K562 (cell line): ENCODE measurements around the gene MYO3B. TPM values are rescaled to one million over a fixed set of nuclear protein-coding genes. Genes with fewer than 3 reads are reported as not detected.
A peak's percentile ranks its signal among the peaks of the same experiment; 100 is the strongest.

Experiments
- CBFA2T3 ChIP-seq: fragments of 450-650 bp; IDR thresholded peaks from 2 replicates; pipeline ENCODE4 v1.6.1; 2017
- ETV1 ChIP-seq: fragments of 450-650 bp; conservative IDR thresholded peaks from 2 replicates; pipeline ENCODE4 v1.6.1; 2016; ENCODE audit warnings: missing genetic modification characterization, control low read depth, low read depth, missing compliant biosample characterization
- GTF2A2 ChIP-seq: IDR thresholded peaks from 2 replicates; pipeline ENCODE4 v1.6.1; 2016; ENCODE audit warnings: mild to moderate bottlenecking, missing genetic modification characterization, missing compliant biosample characterization
- MAFF ChIP-seq: IDR thresholded peaks from 2 replicates; pipeline ENCODE4 v1.6.1; 2012; ENCODE audit warnings: low read length, improper control_type of control experiment
- MAFG ChIP-seq: fragments of 450-650 bp; conservative IDR thresholded peaks from 2 replicates; pipeline ENCODE4 v1.6.1; 2016; ENCODE audit warnings: missing genetic modification characterization, missing compliant biosample characterization
- MEF2D ChIP-seq: conservative IDR thresholded peaks from 2 replicates; pipeline ENCODE4 v1.6.1; 2016; ENCODE audit warnings: low read depth, missing genetic modification characterization, missing compliant biosample characterization
- SREBF2 ChIP-seq: sonication (generic); formaldehyde crosslinking; IDR thresholded peaks from 2 replicates; pipeline ENCODE4 v1.4.0; 2020; ENCODE audit warnings: mild to moderate bottlenecking, missing genetic modification reagents
- STAG1 ChIP-seq: sonication (generic); formaldehyde crosslinking; IDR thresholded peaks from 2 replicates; pipeline ENCODE4 v1.5.0; 2020; ENCODE audit warnings: missing genetic modification reagents, borderline replicate concordance
- TAF7 ChIP-seq: fragments of 450-650 bp; IDR thresholded peaks from 2 replicates; pipeline ENCODE4 v1.6.1; 2016; ENCODE audit warnings: missing genetic modification characterization, missing compliant biosample characterization
- ZNF197 ChIP-seq: fragments of 200-800 bp; sonication (Bioruptor generic); IDR thresholded peaks from 2 replicates; pipeline ENCODE4 v1.6.1; 2016; ENCODE audit warnings: low read depth, missing genetic modification characterization, missing compliant biosample characterization
- ZNF253 ChIP-seq: fragments of 250-450 bp; sonication (Bioruptor Pico); conservative IDR thresholded peaks from 2 replicates; pipeline ENCODE4 v1.6.1; 2021; ENCODE audit warnings: mild to moderate bottlenecking
- ZNF583 ChIP-seq: fragments of 250-450 bp; sonication (Bioruptor Pico); IDR thresholded peaks from 2 replicates; pipeline ENCODE4 v1.4.0; 2020
- ZNF696 ChIP-seq: fragments of 250-450 bp; sonication (Bioruptor Pico); conservative IDR thresholded peaks from 2 replicates; pipeline ENCODE4 v1.4.0; 2020; ENCODE audit warnings: mild to moderate bottlenecking, moderate library complexity
- polyA plus RNA-seq, 8 experiments: library from polyadenylated mRNA; depleted of rRNA in 4 of 8; stranded (reverse) in 5 of 8; unstranded in 3 of 8; fragments of >200 nt; fragmentation: Nextera tagmentation in 2 of 8; fragmentation: Illumina TruSeq in 1 of 8; extraction: Ambion mirVana in 2 of 8; extraction: Trizol in 1 of 8; gene quantifications; 2 replicates each; pipeline versions ENCODE4 v1.2.1 to v1.2.3, GENCODE V29; 2011 to 2014; ENCODE audit warnings: inconsistent platforms in 1 of 8, missing spikeins in 1 of 8
- total RNA-seq, 7 experiments: library from RNA; depleted of rRNA in 6 of 7; stranded (reverse); fragments of >200 nt in 6 of 7; fragmentation: Illumina TruSeq in 2 of 7; extraction: Trizol in 2 of 7; gene quantifications; 2 replicates each; pipeline versions ENCODE4 v1.2.1 to v1.2.3, GENCODE V29; 2011 to 2021; ENCODE audit warnings: low replicate concordance in 1 of 7
- TF ChIP-seq, protein P1 (sequence below): fragments of 450-650 bp; formaldehyde crosslinking; conservative IDR thresholded peaks from 2 replicates; pipeline ENCODE4 v1.4.0; 2022; ENCODE audit warnings: mild to moderate bottlenecking, missing genetic modification characterization
- TF ChIP-seq, protein P2 (sequence below): fragments of 450-650 bp; conservative IDR thresholded peaks from 2 replicates; pipeline ENCODE4 v1.6.1; 2016; ENCODE audit warnings: missing genetic modification characterization, low read depth, mild to moderate bottlenecking, missing compliant biosample characterization, moderate library complexity
- TF ChIP-seq, protein P3 (sequence below): fragments of 450-650 bp; formaldehyde crosslinking; IDR thresholded peaks from 2 replicates; pipeline ENCODE4 v1.4.0; 2022; ENCODE audit warnings: mild to moderate bottlenecking, moderate library complexity
- TF ChIP-seq, protein P4 (sequence below): fragments of 450-650 bp; formaldehyde crosslinking; IDR thresholded peaks from 2 replicates; pipeline ENCODE4 v1.4.0; 2020; ENCODE audit warnings: mild to moderate bottlenecking, moderate library complexity
- TF ChIP-seq, protein P5 (sequence below), 3 experiments: fragments of 200-800 bp in 1 of 3; sonication (Bioruptor generic) in 1 of 3; sonication (generic) in 1 of 3; formaldehyde crosslinking in 1 of 3; IDR thresholded peaks; 2 replicates each; pipeline versions ENCODE4 v1.6.1 to v1.8.0; 2016 to 2022; ENCODE audit warnings: mild to moderate bottlenecking in 2 of 3, missing compliant biosample characterization in 2 of 3, missing genetic modification characterization in 2 of 3, missing genetic modification reagents in 1 of 3

The MYO3B gene
- total and polyA plus RNA-seq, 9 of the 15 experiments (the other 6 are each of a cell fraction or from before 2014, with no cell fraction given), result 2.7 to 6.5 (median 3.6) TPM

DNA sequence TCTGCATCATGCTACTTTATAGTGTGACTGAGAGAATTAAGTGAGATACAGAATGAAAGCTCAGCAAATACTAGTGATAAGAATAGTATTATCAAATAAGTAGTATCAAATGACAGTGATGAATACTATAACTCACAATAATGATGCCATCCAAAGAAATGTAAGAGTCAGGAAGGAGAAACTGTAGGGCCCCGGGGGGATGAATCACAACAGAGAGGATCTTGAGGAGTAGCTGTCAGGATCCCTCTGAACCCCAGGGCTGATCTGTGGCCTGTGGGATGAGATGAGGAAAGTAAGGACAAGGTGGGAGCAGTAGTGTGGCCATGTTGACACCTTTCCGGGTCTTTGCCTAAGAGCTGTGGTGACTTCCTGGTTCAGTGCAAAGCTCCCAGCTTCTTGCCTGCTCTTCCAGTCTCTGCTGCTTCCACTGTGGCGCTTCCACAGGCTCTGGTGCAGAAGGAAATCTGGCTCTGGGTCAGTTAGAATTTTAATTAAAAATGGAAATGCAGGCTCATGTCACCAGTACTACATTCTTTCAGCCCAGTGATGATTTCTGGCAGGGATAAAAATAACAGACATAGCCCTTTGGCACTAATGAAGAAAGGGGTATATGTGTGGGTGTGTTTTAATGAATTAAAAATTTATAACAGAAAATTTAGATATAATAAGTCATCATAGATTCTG, 166.9 kb downstream of the MYO3B start (continued):
- TF ChIP-seq, protein P1, sequence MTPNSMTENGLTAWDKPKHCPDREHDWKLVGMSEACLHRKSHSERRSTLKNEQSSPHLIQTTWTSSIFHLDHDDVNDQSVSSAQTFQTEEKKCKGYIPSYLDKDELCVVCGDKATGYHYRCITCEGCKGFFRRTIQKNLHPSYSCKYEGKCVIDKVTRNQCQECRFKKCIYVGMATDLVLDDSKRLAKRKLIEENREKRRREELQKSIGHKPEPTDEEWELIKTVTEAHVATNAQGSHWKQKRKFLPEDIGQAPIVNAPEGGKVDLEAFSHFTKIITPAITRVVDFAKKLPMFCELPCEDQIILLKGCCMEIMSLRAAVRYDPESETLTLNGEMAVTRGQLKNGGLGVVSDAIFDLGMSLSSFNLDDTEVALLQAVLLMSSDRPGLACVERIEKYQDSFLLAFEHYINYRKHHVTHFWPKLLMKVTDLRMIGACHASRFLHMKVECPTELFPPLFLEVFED (CRISPR knock-in tag), result 0 out of 2 replicates have a peak, but pooled peaks have one; percentile 61
- TF ChIP-seq MAFF, result no peak
- peak; percentile 55; the same call in 1 of the 2 replicates for TF ChIP-seq ETV1 (tag)
- no peak for TF ChIP-seq ZNF696 (CRISPR knock-in tag)
- peak; percentile 85 for TF ChIP-seq ZNF197 (CRISPR knock-in tag)
- no peak for TF ChIP-seq STAG1 (CRISPR knock-in tag)
- TF ChIP-seq ZNF583, result peak; percentile 80; the same call in 1 of the 2 replicates
- TF ChIP-seq, protein P2, sequence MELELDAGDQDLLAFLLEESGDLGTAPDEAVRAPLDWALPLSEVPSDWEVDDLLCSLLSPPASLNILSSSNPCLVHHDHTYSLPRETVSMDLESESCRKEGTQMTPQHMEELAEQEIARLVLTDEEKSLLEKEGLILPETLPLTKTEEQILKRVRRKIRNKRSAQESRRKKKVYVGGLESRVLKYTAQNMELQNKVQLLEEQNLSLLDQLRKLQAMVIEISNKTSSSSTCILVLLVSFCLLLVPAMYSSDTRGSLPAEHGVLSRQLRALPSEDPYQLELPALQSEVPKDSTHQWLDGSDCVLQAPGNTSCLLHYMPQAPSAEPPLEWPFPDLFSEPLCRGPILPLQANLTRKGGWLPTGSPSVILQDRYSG (tag), result no peak
- no peak for TF ChIP-seq CBFA2T3
- TF ChIP-seq ZNF253 (CRISPR knock-in tag), result no peak
- TF ChIP-seq, protein P3, sequence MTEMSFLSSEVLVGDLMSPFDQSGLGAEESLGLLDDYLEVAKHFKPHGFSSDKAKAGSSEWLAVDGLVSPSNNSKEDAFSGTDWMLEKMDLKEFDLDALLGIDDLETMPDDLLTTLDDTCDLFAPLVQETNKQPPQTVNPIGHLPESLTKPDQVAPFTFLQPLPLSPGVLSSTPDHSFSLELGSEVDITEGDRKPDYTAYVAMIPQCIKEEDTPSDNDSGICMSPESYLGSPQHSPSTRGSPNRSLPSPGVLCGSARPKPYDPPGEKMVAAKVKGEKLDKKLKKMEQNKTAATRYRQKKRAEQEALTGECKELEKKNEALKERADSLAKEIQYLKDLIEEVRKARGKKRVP, result peak; percentile 70; the same call in 1 of the 2 replicates
- TF ChIP-seq, protein P4, sequence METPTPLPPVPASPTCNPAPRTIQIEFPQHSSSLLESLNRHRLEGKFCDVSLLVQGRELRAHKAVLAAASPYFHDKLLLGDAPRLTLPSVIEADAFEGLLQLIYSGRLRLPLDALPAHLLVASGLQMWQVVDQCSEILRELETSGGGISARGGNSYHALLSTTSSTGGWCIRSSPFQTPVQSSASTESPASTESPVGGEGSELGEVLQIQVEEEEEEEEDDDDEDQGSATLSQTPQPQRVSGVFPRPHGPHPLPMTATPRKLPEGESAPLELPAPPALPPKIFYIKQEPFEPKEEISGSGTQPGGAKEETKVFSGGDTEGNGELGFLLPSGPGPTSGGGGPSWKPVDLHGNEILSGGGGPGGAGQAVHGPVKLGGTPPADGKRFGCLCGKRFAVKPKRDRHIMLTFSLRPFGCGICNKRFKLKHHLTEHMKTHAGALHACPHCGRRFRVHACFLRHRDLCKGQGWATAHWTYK (CRISPR knock-in tag), result peak; percentile 68; the same call in 1 of the 2 replicates
- TF ChIP-seq MAFG (tag), result peak; percentile 57
- 0 out of 2 replicates have a peak, but pooled peaks have one; percentile 9 for TF ChIP-seq TAF7 (tag)
- no peak for TF ChIP-seq SREBF2
- peak; percentile 79; the same call in 1 of the 2 replicates for TF ChIP-seq MEF2D (tag)
- TF ChIP-seq, protein P5, sequence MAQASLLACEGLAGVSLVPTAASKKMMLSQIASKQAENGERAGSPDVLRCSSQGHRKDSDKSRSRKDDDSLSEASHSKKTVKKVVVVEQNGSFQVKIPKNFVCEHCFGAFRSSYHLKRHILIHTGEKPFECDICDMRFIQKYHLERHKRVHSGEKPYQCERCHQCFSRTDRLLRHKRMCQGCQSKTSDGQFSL (CRISPR knock-in tag; IDR thresholded peaks at IDR 0.05), result no peak
- TF ChIP-seq, protein P5 (tag; IDR thresholded peaks at IDR 0.05), result peak in 1 of 2 experiments; percentile 68; a peak in 1 of 4 replicates
- TF ChIP-seq GTF2A2, result peak; percentile 75
